GM12878 (cell line): ENCODE measurements around the gene KAT14. TPM values are rescaled to one million over a fixed set of nuclear protein-coding genes. Genes with fewer than 3 reads are reported as not detected.

Source experiments
- ATAC-seq: fragments of 200-7000 bp; cut with Tn5 transposase; 3 replicates; pipeline ENCODE4 v1.9.1; 2020; ENCODE audit warnings: mild to moderate bottlenecking, moderate library complexity
- BruUV-seq: library from RNA; stranded (reverse); fragments of 400-500 nt; replicated peaks from 2 replicates; lab custom pipeline; 2021; lab: Mats Ljungman, UMichigan
- CTCF ChIA-PET: fragments of 300-600 bp; sonication (Branson Sonifier 250); formaldehyde crosslinking; extraction: SDS; loops from one replicate; lab custom pipeline; 2021; ENCODE audit warnings: inconsistent platforms; lab: Yijun Ruan, JAX
- POLR2A ChIA-PET: fragments of 350-600 bp; formaldehyde crosslinking; extraction: SDS; loops from one replicate; lab custom pipeline; 2021; ENCODE audit warnings: inconsistent platforms; lab: Charles Lee
- RAD21 ChIA-PET: fragments of 300-600 bp; sonication (Branson Sonifier 250); formaldehyde crosslinking; loops from one replicate; lab custom pipeline; 2023; ENCODE audit warnings: antibody characterized with exemption; ENCODE audit not compliant: unreplicated experiment; lab: Charles Lee
- SMC1A ChIA-PET: fragments of 300-600 bp; sonication (Branson Sonifier 250); formaldehyde crosslinking; loops from one replicate; lab custom pipeline; 2023; ENCODE audit not compliant: unreplicated experiment, uncharacterized antibody; lab: Charles Lee
- DNase-seq: peaks from one replicate; pipeline ENCODE4 v3.0.0-alpha.2; 2011; ENCODE audit warnings: low read depth, low spot score
- FAIRE-seq: peaks from 3 replicates; lab custom pipeline; 2011; peaks lifted over from hg19 to GRCh38; lab: Jason Lieb, UNC
- H2AFZ ChIP-seq: 2 replicates; pipeline ENCODE4 v1.6.0; 2011; ENCODE audit warnings: low read depth, low read length, control low read depth; ENCODE audit not compliant: control insufficient read depth
- H3K27ac ChIP-seq: 2 replicates; pipeline ENCODE4 v1.5.1; 2011; ENCODE audit warnings: control low read depth; ENCODE audit not compliant: control insufficient read depth, insufficient read depth
- H3K27me3 ChIP-seq, 2 experiments: replicated peaks in 1 of 2; 2 replicates each; pipeline versions ENCODE4 v1.6.0 to v1.6.1; 2011; ENCODE audit warnings: low read length in 1 of 2; ENCODE audit not compliant: control insufficient read depth in 2 of 2, insufficient read depth in 2 of 2
- H3K36me3 ChIP-seq, 2 experiments: 2 replicates each; pipeline ENCODE4 v1.5.1; 2011; ENCODE audit warnings: low read length in 1 of 2; ENCODE audit not compliant: control insufficient read depth in 2 of 2, insufficient read depth in 2 of 2
- H3K4me1 ChIP-seq: 2 replicates; pipeline ENCODE4 v1.6.1; 2011; ENCODE audit warnings: mild to moderate bottlenecking, low read length, moderate library complexity, mixed read lengths; ENCODE audit not compliant: control insufficient read depth, insufficient read depth
- H3K4me2 ChIP-seq: 2 replicates; pipeline ENCODE4 v1.6.0; 2011; ENCODE audit warnings: control low read depth; ENCODE audit not compliant: control insufficient read depth, insufficient read depth
- H3K4me3 ChIP-seq: fragments of 200-600 bp; sonication (generic); 2 replicates; pipeline ENCODE4 v1.5.1; 2016
- H3K79me2 ChIP-seq: 2 replicates; pipeline ENCODE4 v1.6.0; 2011; ENCODE audit warnings: low read length; ENCODE audit not compliant: control insufficient read depth, insufficient read depth
- H3K9ac ChIP-seq: 2 replicates; pipeline ENCODE4 v1.8.0; 2011; ENCODE audit warnings: low read length, control low read depth, mixed read lengths; ENCODE audit not compliant: control insufficient read depth, insufficient read depth
- H3K9me3 ChIP-seq: replicated peaks from 3 replicates; pipeline ENCODE4 v1.5.1; 2011; ENCODE audit warnings: mild to moderate bottlenecking, low read length; ENCODE audit not compliant: control insufficient read depth, insufficient read depth
- H4K20me1 ChIP-seq: 2 replicates; pipeline ENCODE4 v1.6.0; 2011; ENCODE audit not compliant: control insufficient read depth, insufficient read depth
- BCL11A ChIP-seq: IDR thresholded peaks from 2 replicates; pipeline ENCODE4 v1.6.1; 2011; ENCODE audit warnings: low read depth, low read length
- FOXM1 ChIP-seq: IDR thresholded peaks from 2 replicates; pipeline ENCODE4 v1.6.1; 2012; ENCODE audit warnings: low read depth, mild to moderate bottlenecking, inconsistent platforms, low read length, moderate library complexity
- LARP7 ChIP-seq: fragments of 450-650 bp; IDR thresholded peaks from 2 replicates; pipeline ENCODE4 v1.6.1; 2017; ENCODE audit warnings: mild to moderate bottlenecking
- MTA2 ChIP-seq: fragments of 450-650 bp; IDR thresholded peaks from 2 replicates; pipeline ENCODE4 v1.6.1; 2016; ENCODE audit warnings: low read depth, mild to moderate bottlenecking, moderate library complexity
- MTA3 ChIP-seq: IDR thresholded peaks from 2 replicates; pipeline ENCODE4 v1.6.1; 2012; ENCODE audit warnings: low read length, inconsistent platforms, borderline replicate concordance
- NFXL1 ChIP-seq: fragments of 450-650 bp; IDR thresholded peaks from 2 replicates; pipeline ENCODE4 v1.6.1; 2017; ENCODE audit warnings: antibody characterized with exemption, mild to moderate bottlenecking, borderline replicate concordance
- RELA ChIP-seq: fragments of 450-650 bp; IDR thresholded peaks from 2 replicates; pipeline ENCODE4 v1.8.0; 2014; ENCODE audit warnings: borderline replicate concordance; ENCODE audit not compliant: partially characterized antibody
- SMAD1 ChIP-seq: fragments of 450-650 bp; IDR thresholded peaks from 2 replicates; pipeline ENCODE4 v1.6.1; 2018; ENCODE audit warnings: mild to moderate bottlenecking, low read depth; ENCODE audit not compliant: partially characterized antibody
- STAT3 ChIP-seq: IDR thresholded peaks from 2 replicates; pipeline ENCODE4 v1.6.1; 2011; ENCODE audit warnings: low read depth, low read length, improper control_type of control experiment
- ZNF217 ChIP-seq: fragments of 450-650 bp; IDR thresholded peaks from 2 replicates; pipeline ENCODE4 v1.6.1; 2017; ENCODE audit warnings: antibody characterized with exemption, mild to moderate bottlenecking
- WGBS: methylation state at CpG from one replicate; pipeline ENCODE4 v1.1.6; 2016; ENCODE audit warnings: low lambda C conversion rate; ENCODE audit not compliant: insufficient replicate concordance, insufficient coverage; ENCODE audit errors: missing lambda C conversion rate; 5-methylcytosine and 5-hydroxymethylcytosine counted together
- in situ Hi-C: fragments of 300-500 bp; cut with MboI; formaldehyde crosslinking; loops from 9 replicates; pipeline ENCODE4 v1.14.3; 2018; ENCODE audit warnings: mixed read lengths
- intact Hi-C: fragments of 100-400 bp; cut with micrococcal nuclease; formaldehyde crosslinking; loops from one replicate; pipeline ENCODE4 v1.14.2; 2022; ENCODE audit not compliant: unreplicated experiment
- polyA plus RNA-seq, 11 experiments: library from polyadenylated mRNA; depleted of rRNA in 4 of 11; unstranded in 6 of 11; stranded (reverse) in 5 of 11; fragments of >200 nt; fragmentation: Nextera tagmentation in 4 of 11; fragmentation: Illumina TruSeq in 1 of 11; extraction: Ambion mirVana in 4 of 11; extraction: Trizol in 1 of 11; gene quantifications; 1 replicate in 1 of 11; 2 replicates in 10 of 11; pipeline versions ENCODE4 v1.2.1 to v1.2.3, GENCODE V29; 2011 to 2016; ENCODE audit warnings: inconsistent platforms in 2 of 11, missing spikeins in 2 of 11, low read depth in 1 of 11
- total RNA-seq, 4 experiments: library from RNA; depleted of rRNA in 3 of 4; stranded (reverse); fragments of >200 nt in 3 of 4; fragmentation: Illumina TruSeq in 1 of 4; extraction: Trizol in 1 of 4; gene quantifications; 2 replicates each; pipeline versions ENCODE4 v1.2.1 to v1.2.3, GENCODE V29; 2013 to 2021
- TF ChIP-seq, protein P1 (sequence below): fragments of 450-650 bp; IDR thresholded peaks from 2 replicates; pipeline ENCODE4 v1.6.1; 2017; ENCODE audit warnings: low read depth, mild to moderate bottlenecking, moderate library complexity
- TF ChIP-seq, protein P2 (sequence below), 3 experiments: IDR thresholded peaks in 2 of 3; conservative IDR thresholded peaks in 1 of 3; 2 replicates each; pipeline ENCODE4 v1.5.1; 2011; ENCODE audit warnings: low read depth in 3 of 3, low read length in 3 of 3, mild to moderate bottlenecking in 3 of 3, control low read depth in 2 of 3, moderate library complexity in 2 of 3, inconsistent platforms in 1 of 3, mixed read lengths in 1 of 3; ENCODE audit not compliant: control insufficient read depth in 2 of 3, insufficient read depth in 1 of 3; ENCODE audit errors: extremely low read depth in 1 of 3
- TF ChIP-seq, protein P3 (sequence below): fragments of 450-650 bp; IDR thresholded peaks from 2 replicates; pipeline ENCODE4 v1.6.1; 2017; ENCODE audit warnings: mild to moderate bottlenecking, moderate library complexity

Gene KAT14
- total and polyA plus RNA-seq, 10 of the 15 experiments (the other 5 are each of a cell fraction or from before 2014, with no cell fraction given): 4.0 to 19.9 (median 13.9) TPM

DNA sequence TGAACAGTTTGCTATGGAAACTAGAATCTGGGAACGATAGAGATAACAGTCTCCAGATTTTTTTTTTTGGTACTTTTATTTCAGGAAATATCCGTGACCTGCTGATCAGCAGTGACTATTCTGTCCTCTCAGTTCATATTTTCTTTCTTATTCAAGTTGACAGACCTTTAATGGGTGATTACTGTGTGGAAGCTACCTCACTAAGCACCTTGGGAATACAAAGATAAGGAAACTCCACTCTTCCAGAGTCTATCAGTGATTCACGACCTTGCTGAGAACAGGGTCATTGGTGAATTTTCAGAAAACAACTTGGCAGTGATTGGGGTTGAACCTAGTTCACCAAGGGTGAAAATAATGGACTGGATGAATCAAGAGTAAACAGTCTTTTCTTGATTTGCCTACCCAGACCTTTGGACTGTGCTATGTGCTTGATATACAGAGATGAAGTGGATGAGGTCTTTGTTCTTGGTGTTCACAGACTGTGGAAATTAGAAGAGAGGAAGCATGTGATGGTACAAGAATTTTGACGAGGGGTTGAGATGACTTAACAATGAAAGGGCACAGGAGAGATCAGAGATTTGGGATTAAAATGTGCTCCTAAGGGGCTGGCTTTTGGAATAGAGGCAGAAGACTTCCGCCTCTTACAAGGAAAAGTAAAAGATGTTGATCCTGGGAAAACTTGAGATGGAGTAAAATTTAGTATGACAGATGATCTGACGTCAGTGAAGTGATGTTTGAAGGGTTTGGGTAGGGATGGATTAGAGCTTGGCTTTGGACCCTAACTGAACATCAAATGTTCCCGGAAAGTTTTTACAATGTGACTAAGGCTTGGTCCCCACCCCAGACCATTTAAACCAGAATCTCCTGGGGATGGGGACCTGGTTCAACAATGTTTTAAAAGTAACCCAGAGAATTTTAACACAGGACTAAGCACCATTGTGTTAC is 1.2 kb downstream of the KAT14 start (continued):
- TF ChIP-seq, protein P1, sequence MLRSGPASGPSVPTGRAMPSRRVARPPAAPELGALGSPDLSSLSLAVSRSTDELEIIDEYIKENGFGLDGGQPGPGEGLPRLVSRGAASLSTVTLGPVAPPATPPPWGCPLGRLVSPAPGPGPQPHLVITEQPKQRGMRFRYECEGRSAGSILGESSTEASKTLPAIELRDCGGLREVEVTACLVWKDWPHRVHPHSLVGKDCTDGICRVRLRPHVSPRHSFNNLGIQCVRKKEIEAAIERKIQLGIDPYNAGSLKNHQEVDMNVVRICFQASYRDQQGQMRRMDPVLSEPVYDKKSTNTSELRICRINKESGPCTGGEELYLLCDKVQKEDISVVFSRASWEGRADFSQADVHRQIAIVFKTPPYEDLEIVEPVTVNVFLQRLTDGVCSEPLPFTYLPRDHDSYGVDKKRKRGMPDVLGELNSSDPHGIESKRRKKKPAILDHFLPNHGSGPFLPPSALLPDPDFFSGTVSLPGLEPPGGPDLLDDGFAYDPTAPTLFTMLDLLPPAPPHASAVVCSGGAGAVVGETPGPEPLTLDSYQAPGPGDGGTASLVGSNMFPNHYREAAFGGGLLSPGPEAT: no peak
- TF ChIP-seq FOXM1 (no peak), STAT3 (no peak), LARP7 (no peak)

DNA sequence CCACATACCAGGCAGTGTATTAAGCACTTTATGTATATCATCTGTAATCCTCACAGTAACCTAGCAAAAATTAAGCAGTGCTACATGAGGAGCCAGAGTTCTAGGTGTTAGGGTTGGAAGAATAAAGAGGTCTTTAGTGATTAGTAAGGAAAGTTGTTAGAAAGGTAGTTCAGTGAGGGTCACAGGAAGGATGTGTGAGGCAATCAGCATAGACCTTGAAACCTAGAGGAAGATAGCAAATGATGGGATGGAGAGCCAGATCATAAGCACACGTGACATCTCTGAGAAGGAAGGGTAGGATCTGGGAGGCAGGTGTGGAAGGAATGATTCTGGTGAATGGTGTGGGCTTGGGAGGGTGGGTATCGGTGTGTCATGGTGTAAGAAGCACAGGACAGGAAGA is 2.2 kb downstream of the KAT14 start:
- H3K4me2 ChIP-seq: peak overlapping the region; percentile 98; the same call in 1 of the 2 replicates
- DNase-seq: no peak
- H3K36me3 ChIP-seq: peaks cover 3 to 4% of the 10 kb centered on the region in 2 experiments; a peak in 2 of 4 replicates
- WGBS: 100% methylated on average over 2 of the region's 2 CpGs
- H3K79me2 ChIP-seq: peaks cover 24% of the 10 kb centered on the region
- H3K9me3 ChIP-seq: no peaks in the 10 kb centered on the region
- ChIA-PET RAD21 (no interaction called here), CTCF (no interaction called here), SMC1A (interaction anchor here (1.1 kb wide), 1 partner anchor 148 kb away, joined by 3 read pairs; the partner anchor contains the start of gene ZNF133), POLR2A (no interaction called here)
- H3K4me3 ChIP-seq: 0 out of 2 replicates have a peak overlapping the region, but pooled peaks have one; percentile 14
- FAIRE-seq: no peak
- in situ Hi-C loops (no loop called here), intact Hi-C loops (loop anchor here (10.0 kb wide), 1 partner anchor 145 kb away; the partner anchor contains the start of gene ZNF133)
- no peaks in the 10 kb centered on the region for H3K4me1 ChIP-seq
- H3K27me3 ChIP-seq: no peaks in the 10 kb centered on the region
- no TSS peak for BruUV-seq
- H3K9ac ChIP-seq: no peak overlapping the region
- no peak overlapping the region for H2AFZ ChIP-seq
- ATAC-seq: no peak
- no peak overlapping the region for H3K27ac ChIP-seq
- H4K20me1 ChIP-seq: no peaks in the 10 kb centered on the region
- TF ChIP-seq SMAD1 (no peak), NFXL1 (no peak), MTA3 (no peak), ZNF217 (no peak), MTA2 (no peak), BCL11A (no peak), RELA (no peak)
- TF ChIP-seq, protein P2, sequence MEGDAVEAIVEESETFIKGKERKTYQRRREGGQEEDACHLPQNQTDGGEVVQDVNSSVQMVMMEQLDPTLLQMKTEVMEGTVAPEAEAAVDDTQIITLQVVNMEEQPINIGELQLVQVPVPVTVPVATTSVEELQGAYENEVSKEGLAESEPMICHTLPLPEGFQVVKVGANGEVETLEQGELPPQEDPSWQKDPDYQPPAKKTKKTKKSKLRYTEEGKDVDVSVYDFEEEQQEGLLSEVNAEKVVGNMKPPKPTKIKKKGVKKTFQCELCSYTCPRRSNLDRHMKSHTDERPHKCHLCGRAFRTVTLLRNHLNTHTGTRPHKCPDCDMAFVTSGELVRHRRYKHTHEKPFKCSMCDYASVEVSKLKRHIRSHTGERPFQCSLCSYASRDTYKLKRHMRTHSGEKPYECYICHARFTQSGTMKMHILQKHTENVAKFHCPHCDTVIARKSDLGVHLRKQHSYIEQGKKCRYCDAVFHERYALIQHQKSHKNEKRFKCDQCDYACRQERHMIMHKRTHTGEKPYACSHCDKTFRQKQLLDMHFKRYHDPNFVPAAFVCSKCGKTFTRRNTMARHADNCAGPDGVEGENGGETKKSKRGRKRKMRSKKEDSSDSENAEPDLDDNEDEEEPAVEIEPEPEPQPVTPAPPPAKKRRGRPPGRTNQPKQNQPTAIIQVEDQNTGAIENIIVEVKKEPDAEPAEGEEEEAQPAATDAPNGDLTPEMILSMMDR (IDR thresholded peaks at IDR 0.05 in 2 of 3, conservative IDR thresholded peaks at IDR 0.05 in 1 of 3; ENCODE audit: control insufficient read depth in 2 of 3, extremely low read depth in 1 of 3, insufficient read depth in 1 of 3, low read depth in 3 of 3, low read length in 3 of 3): no peak
- TF ChIP-seq, protein P3, sequence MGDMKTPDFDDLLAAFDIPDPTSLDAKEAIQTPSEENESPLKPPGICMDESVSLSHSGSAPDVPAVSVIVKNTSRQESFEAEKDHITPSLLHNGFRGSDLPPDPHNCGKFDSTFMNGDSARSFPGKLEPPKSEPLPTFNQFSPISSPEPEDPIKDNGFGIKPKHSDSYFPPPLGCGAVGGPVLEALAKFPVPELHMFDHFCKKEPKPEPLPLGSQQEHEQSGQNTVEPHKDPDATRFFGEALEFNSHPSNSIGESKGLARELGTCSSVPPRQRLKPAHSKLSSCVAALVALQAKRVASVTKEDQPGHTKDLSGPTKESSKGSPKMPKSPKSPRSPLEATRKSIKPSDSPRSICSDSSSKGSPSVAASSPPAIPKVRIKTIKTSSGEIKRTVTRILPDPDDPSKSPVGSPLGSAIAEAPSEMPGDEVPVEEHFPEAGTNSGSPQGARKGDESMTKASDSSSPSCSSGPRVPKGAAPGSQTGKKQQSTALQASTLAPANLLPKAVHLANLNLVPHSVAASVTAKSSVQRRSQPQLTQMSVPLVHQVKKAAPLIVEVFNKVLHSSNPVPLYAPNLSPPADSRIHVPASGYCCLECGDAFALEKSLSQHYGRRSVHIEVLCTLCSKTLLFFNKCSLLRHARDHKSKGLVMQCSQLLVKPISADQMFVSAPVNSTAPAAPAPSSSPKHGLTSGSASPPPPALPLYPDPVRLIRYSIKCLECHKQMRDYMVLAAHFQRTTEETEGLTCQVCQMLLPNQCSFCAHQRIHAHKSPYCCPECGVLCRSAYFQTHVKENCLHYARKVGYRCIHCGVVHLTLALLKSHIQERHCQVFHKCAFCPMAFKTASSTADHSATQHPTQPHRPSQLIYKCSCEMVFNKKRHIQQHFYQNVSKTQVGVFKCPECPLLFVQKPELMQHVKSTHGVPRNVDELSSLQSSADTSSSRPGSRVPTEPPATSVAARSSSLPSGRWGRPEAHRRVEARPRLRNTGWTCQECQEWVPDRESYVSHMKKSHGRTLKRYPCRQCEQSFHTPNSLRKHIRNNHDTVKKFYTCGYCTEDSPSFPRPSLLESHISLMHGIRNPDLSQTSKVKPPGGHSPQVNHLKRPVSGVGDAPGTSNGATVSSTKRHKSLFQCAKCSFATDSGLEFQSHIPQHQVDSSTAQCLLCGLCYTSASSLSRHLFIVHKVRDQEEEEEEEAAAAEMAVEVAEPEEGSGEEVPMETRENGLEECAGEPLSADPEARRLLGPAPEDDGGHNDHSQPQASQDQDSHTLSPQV: no peak
